ENCODE data around the gene OLFM1.
"Not testable (repeated sequence)": the region's sequence is repeated elsewhere in the genome, so short reads cannot be mapped to it uniquely, and the experiment has no call there.

The OLFM1 gene

GRCh38 chr9:135156525-135157510, 69.3 kb downstream of the OLFM1 start:
- peak; percentile 21 to 56 (median 40) for DNase-seq

GRCh38 chr9:135157856-135158563, 70.5 kb downstream of the OLFM1 start:
- DNase-seq = no peak

- DNase-seq = no peak
Observed at GRCh38 chr9:135158564-135158937, 71.1 kb downstream of the OLFM1 start.

- no peak for DNase-seq
Observed at GRCh38 chr9:135159801-135160200, 72.3 kb downstream of the OLFM1 start.

GRCh38 chr9:135160862-135161261, 73.4 kb downstream of the OLFM1 start:
- no peak for DNase-seq

- not testable (repeated sequence) for DNase-seq
Observed at GRCh38 chr9:135162599-135162998, 75.1 kb downstream of the OLFM1 start.

- DNase-seq = no peak
Observed at GRCh38 chr9:135163023-135163780, 75.7 kb downstream of the OLFM1 start.

- no peak for DNase-seq
Observed at GRCh38 chr9:135164036-135164435, 76.6 kb downstream of the OLFM1 start.

GRCh38 chr9:135165003-135165711, 77.7 kb downstream of the OLFM1 start:
- DNase-seq = no peak

GRCh38 chr9:135165756-135166519, 78.5 kb downstream of the OLFM1 start:
- DNase-seq = no peak

GRCh38 chr9:135166565-135166964, 79.1 kb downstream of the OLFM1 start:
- no peak for DNase-seq

GRCh38 chr9:135167356-135167755, 79.9 kb downstream of the OLFM1 start:
- no peak for DNase-seq

GRCh38 chr9:135167849-135168655, 80.6 kb downstream of the OLFM1 start:
- no peak for DNase-seq

- no peak for DNase-seq
Observed at GRCh38 chr9:135169709-135170226, 82.3 kb downstream of the OLFM1 start.

- no peak for DNase-seq
Observed at GRCh38 chr9:135170535-135170934, 83.1 kb downstream of the OLFM1 start.

Measured in suppressor macrophage treated with lipopolysaccharide for 1 hour (primary cell).